GM12865 (cell line): ENCODE data around the gene SLC4A5.
"Not testable (repeated sequence)": the region's sequence is repeated elsewhere in the genome, so short reads cannot be mapped to it uniquely, and the experiment has no call there.

Source experiments
- DNase-seq: peaks from one replicate; pipeline ENCODE4 v3.0.0; 2010; ENCODE audit warnings: low read depth
- H3K4me3 ChIP-seq: 2 replicates; pipeline ENCODE4 v1.5.1; 2011; ENCODE audit warnings: mild to moderate bottlenecking, low read depth, low read length, control low read depth
- TF ChIP-seq, protein P1 (sequence below): IDR thresholded peaks from 2 replicates; pipeline ENCODE4 v1.5.1; 2011; ENCODE audit warnings: low read length, control low read depth, low read depth, inconsistent platforms; ENCODE audit not compliant: insufficient read depth; ENCODE audit errors: missing control alignments

Gene SLC4A5

GRCh38 chr2:74221604-74222299 is 121.5 kb downstream of the SLC4A5 start:
- no peak for DNase-seq
- TF ChIP-seq, protein P1, sequence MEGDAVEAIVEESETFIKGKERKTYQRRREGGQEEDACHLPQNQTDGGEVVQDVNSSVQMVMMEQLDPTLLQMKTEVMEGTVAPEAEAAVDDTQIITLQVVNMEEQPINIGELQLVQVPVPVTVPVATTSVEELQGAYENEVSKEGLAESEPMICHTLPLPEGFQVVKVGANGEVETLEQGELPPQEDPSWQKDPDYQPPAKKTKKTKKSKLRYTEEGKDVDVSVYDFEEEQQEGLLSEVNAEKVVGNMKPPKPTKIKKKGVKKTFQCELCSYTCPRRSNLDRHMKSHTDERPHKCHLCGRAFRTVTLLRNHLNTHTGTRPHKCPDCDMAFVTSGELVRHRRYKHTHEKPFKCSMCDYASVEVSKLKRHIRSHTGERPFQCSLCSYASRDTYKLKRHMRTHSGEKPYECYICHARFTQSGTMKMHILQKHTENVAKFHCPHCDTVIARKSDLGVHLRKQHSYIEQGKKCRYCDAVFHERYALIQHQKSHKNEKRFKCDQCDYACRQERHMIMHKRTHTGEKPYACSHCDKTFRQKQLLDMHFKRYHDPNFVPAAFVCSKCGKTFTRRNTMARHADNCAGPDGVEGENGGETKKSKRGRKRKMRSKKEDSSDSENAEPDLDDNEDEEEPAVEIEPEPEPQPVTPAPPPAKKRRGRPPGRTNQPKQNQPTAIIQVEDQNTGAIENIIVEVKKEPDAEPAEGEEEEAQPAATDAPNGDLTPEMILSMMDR, result no peak
- no peak overlapping the region for H3K4me3 ChIP-seq

DNA sequence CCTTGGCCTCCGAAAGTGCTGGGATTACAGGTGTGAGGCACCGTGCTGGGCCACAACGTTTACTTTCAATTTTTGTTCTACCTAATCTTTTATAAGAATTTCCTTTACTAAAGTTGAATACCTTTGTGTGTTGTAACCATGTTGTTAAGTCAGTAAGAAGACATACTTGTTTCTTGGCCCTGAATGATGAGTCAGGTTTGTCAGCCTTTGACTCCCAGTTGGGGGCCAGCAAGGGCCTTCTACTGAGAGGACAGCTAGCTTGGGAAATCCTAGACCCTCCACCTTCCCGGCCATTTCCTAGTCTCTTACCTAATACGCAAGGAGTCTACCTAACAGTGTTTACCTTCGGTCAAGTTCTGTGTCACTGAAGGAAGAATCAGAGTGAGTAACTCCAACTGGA is 122.1 kb downstream of the SLC4A5 start:
- no peak for DNase-seq
- TF ChIP-seq, protein P1, result no peak
- H3K4me3 ChIP-seq, result no peak overlapping the region

DNA sequence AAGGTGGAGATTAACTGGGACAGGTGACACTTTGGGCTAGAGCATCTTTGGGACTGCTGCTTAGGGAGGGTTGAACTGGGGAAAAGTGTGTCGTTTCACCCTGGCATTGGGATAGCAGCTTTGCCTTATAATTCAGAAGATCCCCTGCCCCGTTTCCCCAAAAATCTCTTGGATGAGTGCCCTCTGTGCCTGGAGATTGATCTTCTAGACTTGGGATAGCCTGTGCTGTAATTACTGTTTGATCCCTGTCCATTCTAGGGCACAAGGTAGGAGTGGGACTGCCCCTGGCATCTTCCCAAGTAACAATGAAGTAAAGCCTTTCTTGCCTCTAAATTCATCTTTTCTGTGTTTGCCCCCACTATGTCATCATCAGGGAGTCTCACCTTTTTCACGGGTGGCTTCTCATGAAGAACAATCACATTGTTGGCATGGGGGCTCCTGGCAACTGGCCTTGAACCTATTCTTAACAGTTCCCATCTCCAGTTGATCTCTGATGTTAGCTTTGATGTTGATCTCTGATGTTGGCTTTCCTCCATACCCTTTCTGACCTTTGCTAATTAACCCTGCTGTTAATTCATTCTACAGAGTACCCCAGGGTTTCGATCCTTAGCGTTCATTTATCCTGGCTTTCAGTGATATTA is 123.2 kb downstream of the SLC4A5 start:
- TF ChIP-seq, protein P1, result no peak
- DNase-seq, result no peak
- H3K4me3 ChIP-seq, result no peak overlapping the region

GRCh38 chr2:74216642-74217041 is 126.6 kb downstream of the SLC4A5 start:
- TF ChIP-seq, protein P1, result no peak
- DNase-seq, result no peak
- H3K4me3 ChIP-seq, result no peak overlapping the region

DNA sequence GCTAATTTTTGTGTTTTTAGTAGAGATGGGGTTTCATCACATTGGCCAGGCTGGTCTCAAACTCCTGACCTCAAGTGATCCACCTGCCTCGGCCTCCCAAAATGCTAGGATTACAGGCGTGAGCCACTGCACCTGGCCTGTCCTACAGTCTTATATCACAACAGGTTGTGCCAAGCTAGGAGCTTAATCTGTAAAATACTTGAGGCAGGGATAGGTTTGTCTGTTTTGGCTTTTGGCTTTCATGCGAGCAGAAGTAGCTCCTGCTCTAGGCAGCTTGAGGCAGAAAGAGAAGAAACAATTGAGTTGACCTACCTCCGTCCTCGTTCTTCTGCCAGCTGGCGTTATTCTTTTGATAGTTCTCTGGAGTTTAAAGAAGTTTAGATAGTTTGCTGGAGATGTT is 127.4 kb downstream of the SLC4A5 start:
- DNase-seq, H3K4me3 ChIP-seq: not testable (repeated sequence)

- no peak for DNase-seq
- TF ChIP-seq, protein P1, result no peak
- no peak overlapping the region for H3K4me3 ChIP-seq
Observed at GRCh38 chr2:74212702-74213410, 130.4 kb downstream of the SLC4A5 start.

GRCh38 chr2:74206180-74206688 is 137.0 kb downstream of the SLC4A5 start:
- TF ChIP-seq, protein P1, result no peak
- peak; percentile 85 for DNase-seq
- no peak overlapping the region; the same call in 1 of the 2 replicates for H3K4me3 ChIP-seq
